ENCODE data around the gene SEMA7A.
A peak's percentile ranks its signal among the peaks of the same experiment; 100 is the strongest.

SEMA7A gene

GRCh38 chr15:74429781-74430400, 3.9 kb downstream of the SEMA7A start:
- no peak overlapping the region for H3K4me3 ChIP-seq (ENCODE audit: severe bottlenecking)
- ATAC-seq (ENCODE audit: low read depth) = no peak
- peak overlapping the region; percentile 95 for H3K27ac ChIP-seq (ENCODE audit: poor library complexity, severe bottlenecking)
- peaks cover 29% of the 10 kb centered on the region for H3K4me1 ChIP-seq (ENCODE audit: insufficient read depth, poor library complexity, severe bottlenecking)
- no peak for DNase-seq (ENCODE audit: low spot score)
- H3K27me3 ChIP-seq (ENCODE audit: insufficient read depth, poor library complexity, severe bottlenecking) = no peaks in the 10 kb centered on the region
- H3K36me3 ChIP-seq (ENCODE audit: low read depth) = peaks cover 10% of the 10 kb centered on the region; the same call in 1 of the 2 replicates
- no peaks in the 10 kb centered on the region for H3K9me3 ChIP-seq (ENCODE audit: severe bottlenecking)
- no peak for TF ChIP-seq CTCF (IDR thresholded peaks at IDR 0.05; ENCODE audit: poor library complexity, severe bottlenecking)

GRCh38 chr15:74428970-74429780, 4.6 kb downstream of the SEMA7A start:
- no peak for TF ChIP-seq CTCF (IDR thresholded peaks at IDR 0.05; ENCODE audit: poor library complexity, severe bottlenecking)
- Histone ChIP-seq H3K27me3 (ENCODE audit: insufficient read depth, poor library complexity, severe bottlenecking) (no peaks in the 10 kb centered on the region), H3K9me3 (ENCODE audit: severe bottlenecking) (no peaks in the 10 kb centered on the region), H3K36me3 (ENCODE audit: low read depth) (peaks cover 10% of the 10 kb centered on the region; the same call in 1 of the 2 replicates), H3K27ac (ENCODE audit: poor library complexity, severe bottlenecking) (peak overlapping the region; percentile 95), H3K4me3 (ENCODE audit: severe bottlenecking) (no peak overlapping the region), H3K4me1 (ENCODE audit: insufficient read depth, poor library complexity, severe bottlenecking) (peaks cover 35% of the 10 kb centered on the region)
- peak; percentile 77 for DNase-seq (ENCODE audit: low spot score)
- no peak for ATAC-seq (ENCODE audit: low read depth)

- Histone ChIP-seq H3K4me1 (ENCODE audit: insufficient read depth, poor library complexity, severe bottlenecking) (peaks cover 40% of the 10 kb centered on the region), H3K27ac (ENCODE audit: poor library complexity, severe bottlenecking) (peak overlapping the region; percentile 95), H3K4me3 (ENCODE audit: severe bottlenecking) (no peak overlapping the region), H3K9me3 (ENCODE audit: severe bottlenecking) (no peaks in the 10 kb centered on the region), H3K36me3 (ENCODE audit: low read depth) (peaks cover 10% of the 10 kb centered on the region; the same call in 1 of the 2 replicates), H3K27me3 (ENCODE audit: insufficient read depth, poor library complexity, severe bottlenecking) (no peaks in the 10 kb centered on the region)
- ATAC-seq (ENCODE audit: low read depth) = no peak
- no peak for DNase-seq (ENCODE audit: low spot score)
- no peak for TF ChIP-seq CTCF (IDR thresholded peaks at IDR 0.05; ENCODE audit: poor library complexity, severe bottlenecking)
Measured at GRCh38 chr15:74428442-74428787, 5.3 kb downstream of the SEMA7A start.

- H3K9me3 ChIP-seq (ENCODE audit: severe bottlenecking) = no peaks in the 10 kb centered on the region
- H3K27ac ChIP-seq (ENCODE audit: poor library complexity, severe bottlenecking) = peak overlapping the region; percentile 95
- DNase-seq (ENCODE audit: low spot score) = peak; percentile 73
- peaks cover 45% of the 10 kb centered on the region for H3K4me1 ChIP-seq (ENCODE audit: insufficient read depth, poor library complexity, severe bottlenecking)
- TF ChIP-seq CTCF (IDR thresholded peaks at IDR 0.05; ENCODE audit: poor library complexity, severe bottlenecking) = no peak
- H3K4me3 ChIP-seq (ENCODE audit: severe bottlenecking) = no peak overlapping the region
- no peak for ATAC-seq (ENCODE audit: low read depth)
- peaks cover 10% of the 10 kb centered on the region; the same call in 1 of the 2 replicates for H3K36me3 ChIP-seq (ENCODE audit: low read depth)
- H3K27me3 ChIP-seq (ENCODE audit: insufficient read depth, poor library complexity, severe bottlenecking) = no peaks in the 10 kb centered on the region
Measured at GRCh38 chr15:74427607-74428441, 5.9 kb downstream of the SEMA7A start.
